Measurements from ENCODE around the gene WDR6.

WDR6 gene

GRCh38 chr3:48974076-48974864, 32.9 kb upstream of the WDR6 start:
- Histone ChIP-seq H2BK120ac (ENCODE audit: low read depth, low read length) (no peak overlapping the region), H3K9me3 (replicated peaks in 1 of 2; ENCODE audit: control insufficient read depth in 2 of 2, insufficient read depth in 1 of 2, low read depth in 1 of 2, low read length in 2 of 2) (no peaks in the 10 kb centered on the region), H3K18ac (ENCODE audit: low read length) (no peak overlapping the region), H4K8ac (ENCODE audit: low read depth, low read length) (no peak overlapping the region), H3K9ac (ENCODE audit: low read depth, low read length, poor library complexity) (no peak overlapping the region), H2AFZ (ENCODE audit: low read length) (no peak overlapping the region), H2BK5ac (ENCODE audit: low read length) (no peak overlapping the region), H4K91ac (ENCODE audit: low read depth, low read length, poor library complexity) (no peak overlapping the region), H3K36me3 (replicated peaks in 1 of 2; ENCODE audit: control insufficient read depth in 2 of 2, insufficient read depth in 2 of 2, low read length in 2 of 2) (peaks cover 37 to 91% of the 10 kb centered on the region in 2 donors), H3K27me3 (ENCODE audit: control insufficient read depth in 3 of 3, insufficient read depth in 3 of 3, low read depth in 1 of 3, low read length in 3 of 3) (no peaks in the 10 kb centered on the region), H2BK15ac (ENCODE audit: low read length) (no peak overlapping the region), H3K14ac (ENCODE audit: low read length) (no peak overlapping the region), H3K23ac (ENCODE audit: low read depth, low read length, poor library complexity) (no peak overlapping the region), H3K79me1 (ENCODE audit: low read depth, low read length) (no peaks in the 10 kb centered on the region), H3K4me3 (ENCODE audit: low read length in 2 of 2) (no peak overlapping the region), H3K4me1 (ENCODE audit: control insufficient read depth in 2 of 2, insufficient read depth in 1 of 2, low read depth in 1 of 2, low read length in 2 of 2) (no peaks in the 10 kb centered on the region), H3K4me2 (ENCODE audit: insufficient read depth, low read length, poor library complexity, severe bottlenecking) (no peak overlapping the region), H3K27ac (replicated peaks; ENCODE audit: low read length) (no peak overlapping the region), H2AK5ac (ENCODE audit: low read depth, low read length) (no peak overlapping the region), H2BK12ac (ENCODE audit: low read length) (no peak overlapping the region), H3K4ac (ENCODE audit: low read length) (no peak overlapping the region)
- no peak for DNase-seq (ENCODE audit: low spot score)
- no CpG with 5 or more reads among the region's 10 CpGs for WGBS, 2 donors (ENCODE audit: extremely low coverage in 2 of 2, insufficient read length in 2 of 2, insufficient replicate concordance in 1 of 2)

- Histone ChIP-seq H3K9ac (ENCODE audit: low read depth, low read length, poor library complexity) (no peak overlapping the region), H4K91ac (ENCODE audit: low read depth, low read length, poor library complexity) (no peak overlapping the region), H3K4me2 (ENCODE audit: insufficient read depth, low read length, poor library complexity, severe bottlenecking) (no peak overlapping the region), H2BK5ac (ENCODE audit: low read length) (no peak overlapping the region), H3K18ac (ENCODE audit: low read length) (no peak overlapping the region), H2BK15ac (ENCODE audit: low read length) (no peak overlapping the region), H2AFZ (ENCODE audit: low read length) (no peak overlapping the region), H3K23ac (ENCODE audit: low read depth, low read length, poor library complexity) (no peak overlapping the region), H2BK12ac (ENCODE audit: low read length) (no peak overlapping the region), H3K4ac (ENCODE audit: low read length) (no peak overlapping the region), H2AK5ac (ENCODE audit: low read depth, low read length) (no peak overlapping the region), H3K36me3 (replicated peaks in 1 of 2; ENCODE audit: control insufficient read depth in 2 of 2, insufficient read depth in 2 of 2, low read length in 2 of 2) (peaks cover 46 to 94% of the 10 kb centered on the region in 2 donors), H3K4me3 (ENCODE audit: low read length in 2 of 2) (no peak overlapping the region), H2BK120ac (ENCODE audit: low read depth, low read length) (no peak overlapping the region), H3K27me3 (ENCODE audit: control insufficient read depth in 3 of 3, insufficient read depth in 3 of 3, low read depth in 1 of 3, low read length in 3 of 3) (no peaks in the 10 kb centered on the region), H3K4me1 (ENCODE audit: control insufficient read depth in 2 of 2, insufficient read depth in 1 of 2, low read depth in 1 of 2, low read length in 2 of 2) (no peaks in the 10 kb centered on the region), H3K9me3 (replicated peaks in 1 of 2; ENCODE audit: control insufficient read depth in 2 of 2, insufficient read depth in 1 of 2, low read depth in 1 of 2, low read length in 2 of 2) (no peaks in the 10 kb centered on the region), H3K27ac (replicated peaks; ENCODE audit: low read length) (no peak overlapping the region), H3K14ac (ENCODE audit: low read length) (no peak overlapping the region), H3K79me1 (ENCODE audit: low read depth, low read length) (peaks cover 5% of the 10 kb centered on the region), H4K8ac (ENCODE audit: low read depth, low read length) (no peak overlapping the region)
- no CpG with 5 or more reads among the region's 3 CpGs for WGBS, 2 donors (ENCODE audit: extremely low coverage in 2 of 2, insufficient read length in 2 of 2, insufficient replicate concordance in 1 of 2)
- no peak for DNase-seq (ENCODE audit: low spot score)
Measured at GRCh38 chr3:48979451-48979850, 27.7 kb upstream of the WDR6 start.

GRCh38 chr3:48980295-48980694, 26.9 kb upstream of the WDR6 start:
- Histone ChIP-seq H3K18ac (ENCODE audit: low read length) (no peak overlapping the region), H3K27me3 (ENCODE audit: control insufficient read depth in 3 of 3, insufficient read depth in 3 of 3, low read depth in 1 of 3, low read length in 3 of 3) (no peaks in the 10 kb centered on the region), H2BK15ac (ENCODE audit: low read length) (no peak overlapping the region), H3K4ac (ENCODE audit: low read length) (no peak overlapping the region), H4K91ac (ENCODE audit: low read depth, low read length, poor library complexity) (no peak overlapping the region), H3K9me3 (replicated peaks in 1 of 2; ENCODE audit: control insufficient read depth in 2 of 2, insufficient read depth in 1 of 2, low read depth in 1 of 2, low read length in 2 of 2) (no peaks in the 10 kb centered on the region), H3K4me2 (ENCODE audit: insufficient read depth, low read length, poor library complexity, severe bottlenecking) (no peak overlapping the region), H2BK120ac (ENCODE audit: low read depth, low read length) (no peak overlapping the region), H3K9ac (ENCODE audit: low read depth, low read length, poor library complexity) (no peak overlapping the region), H2BK5ac (ENCODE audit: low read length) (no peak overlapping the region), H3K4me1 (ENCODE audit: control insufficient read depth in 2 of 2, insufficient read depth in 1 of 2, low read depth in 1 of 2, low read length in 2 of 2) (no peaks in the 10 kb centered on the region), H3K27ac (replicated peaks; ENCODE audit: low read length) (no peak overlapping the region), H3K14ac (ENCODE audit: low read length) (no peak overlapping the region), H3K4me3 (ENCODE audit: low read length in 2 of 2) (no peak overlapping the region), H2AFZ (ENCODE audit: low read length) (no peak overlapping the region), H2AK5ac (ENCODE audit: low read depth, low read length) (no peak overlapping the region), H3K79me1 (ENCODE audit: low read depth, low read length) (peaks cover 5% of the 10 kb centered on the region), H3K36me3 (replicated peaks in 1 of 2; ENCODE audit: control insufficient read depth in 2 of 2, insufficient read depth in 2 of 2, low read length in 2 of 2) (peaks cover 45 to 94% of the 10 kb centered on the region in 2 donors), H4K8ac (ENCODE audit: low read depth, low read length) (no peak overlapping the region), H3K23ac (ENCODE audit: low read depth, low read length, poor library complexity) (no peak overlapping the region), H2BK12ac (ENCODE audit: low read length) (no peak overlapping the region)
- no peak for DNase-seq (ENCODE audit: low spot score)
- WGBS, 2 donors (ENCODE audit: extremely low coverage in 2 of 2, insufficient read length in 2 of 2, insufficient replicate concordance in 1 of 2) = no CpG with 5 or more reads among the region's 4 CpGs

GRCh38 chr3:48982016-48982415, 25.2 kb upstream of the WDR6 start:
- Histone ChIP-seq H3K79me1 (ENCODE audit: low read depth, low read length) (peaks cover 5% of the 10 kb centered on the region), H3K36me3 (replicated peaks in 1 of 2; ENCODE audit: control insufficient read depth in 2 of 2, insufficient read depth in 2 of 2, low read length in 2 of 2) (peaks cover 44 to 91% of the 10 kb centered on the region in 2 donors)

More at GRCh38 chr3:48982016-48982415, 25.2 kb upstream of the WDR6 start:
- Histone ChIP-seq H2BK12ac (ENCODE audit: low read length) (no peak overlapping the region), H3K27ac (replicated peaks; ENCODE audit: low read length) (no peak overlapping the region), H4K91ac (ENCODE audit: low read depth, low read length, poor library complexity) (no peak overlapping the region), H2AFZ (ENCODE audit: low read length) (no peak overlapping the region), H2AK5ac (ENCODE audit: low read depth, low read length) (no peak overlapping the region), H3K14ac (ENCODE audit: low read length) (no peak overlapping the region), H3K23ac (ENCODE audit: low read depth, low read length, poor library complexity) (no peak overlapping the region), H2BK5ac (ENCODE audit: low read length) (no peak overlapping the region), H3K4me3 (ENCODE audit: low read length in 2 of 2) (no peak overlapping the region), H2BK15ac (ENCODE audit: low read length) (no peak overlapping the region), H3K4me2 (ENCODE audit: insufficient read depth, low read length, poor library complexity, severe bottlenecking) (no peak overlapping the region), H3K9me3 (replicated peaks in 1 of 2; ENCODE audit: control insufficient read depth in 2 of 2, insufficient read depth in 1 of 2, low read depth in 1 of 2, low read length in 2 of 2) (no peaks in the 10 kb centered on the region), H2BK120ac (ENCODE audit: low read depth, low read length) (no peak overlapping the region), H3K18ac (ENCODE audit: low read length) (no peak overlapping the region), H4K8ac (ENCODE audit: low read depth, low read length) (no peak overlapping the region), H3K27me3 (ENCODE audit: control insufficient read depth in 3 of 3, insufficient read depth in 3 of 3, low read depth in 1 of 3, low read length in 3 of 3) (no peaks in the 10 kb centered on the region), H3K4me1 (ENCODE audit: control insufficient read depth in 2 of 2, insufficient read depth in 1 of 2, low read depth in 1 of 2, low read length in 2 of 2) (no peaks in the 10 kb centered on the region), H3K9ac (ENCODE audit: low read depth, low read length, poor library complexity) (no peak overlapping the region), H3K4ac (ENCODE audit: low read length) (no peak overlapping the region)
- DNase-seq (ENCODE audit: low spot score) = no peak
